Measurements from ENCODE around the gene B4GALT1. TPM values are rescaled to one million over a fixed set of nuclear protein-coding genes. Genes with fewer than 3 reads are reported as not detected.

Gene B4GALT1
- total and polyA plus RNA-seq, 2 donors from 2014 or later, result 33.0 to 163 TPM

DNA sequence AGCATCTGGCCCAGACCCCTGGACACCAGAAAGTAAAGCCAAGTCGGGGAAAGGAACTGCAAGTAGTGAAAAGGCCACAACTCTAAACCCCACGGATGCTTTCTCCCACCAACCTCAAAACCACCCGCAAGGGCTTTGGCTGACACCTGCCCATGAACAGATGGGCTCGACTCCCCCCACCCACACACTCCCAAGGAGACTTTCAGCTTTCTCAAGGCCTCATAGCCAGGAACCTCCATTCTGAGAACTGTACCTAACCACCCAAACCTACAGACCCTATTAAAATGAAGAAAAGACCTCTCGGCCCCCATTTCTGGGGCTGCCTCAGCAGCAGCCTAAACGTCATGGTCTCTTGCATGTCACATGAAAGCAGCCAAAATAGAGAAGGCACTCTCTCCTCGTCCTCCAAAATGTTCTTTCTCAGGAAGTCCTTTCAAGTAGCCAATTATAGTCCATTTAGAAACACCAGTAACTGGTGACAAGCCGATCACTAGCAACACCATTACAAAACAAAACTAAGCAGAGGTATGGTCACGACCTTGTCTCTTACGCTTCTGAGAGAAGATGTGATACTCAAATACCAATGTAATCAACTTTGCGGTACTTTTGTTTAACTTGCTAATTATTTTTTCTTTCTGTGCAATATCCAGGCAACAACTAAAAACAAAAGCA is 2.9 kb downstream of the B4GALT1 start:
- H3K4me1 ChIP-seq (ENCODE audit: control insufficient read depth in 2 of 3, insufficient read depth in 2 of 3, low read depth in 1 of 3, low read length in 3 of 3), result peaks cover 12 to 62% (median 60%) of the 10 kb centered on the region in 3 donors
- peak overlapping the region; percentile 91 to 99 for H3K27ac ChIP-seq (ENCODE audit: low read depth in 2 of 2, low read length in 2 of 2)
- H3K36me3 ChIP-seq (ENCODE audit: control insufficient read depth in 2 of 3, insufficient read depth in 3 of 3, low read length in 3 of 3), result no peaks in the 10 kb centered on the region
- H3K4me3 ChIP-seq (ENCODE audit: low read length in 3 of 3), result peak overlapping the region; percentile 16 to 96 (median 70)
- no peaks in the 10 kb centered on the region for H3K9me3 ChIP-seq (ENCODE audit: control insufficient read depth in 2 of 3, insufficient read depth in 1 of 3, low read length in 3 of 3)
- no peak for TF ChIP-seq CTCF (IDR thresholded peaks at IDR 0.05; ENCODE audit: borderline replicate concordance, extremely low read depth, insufficient read depth)
- no peaks in the 10 kb centered on the region for H3K27me3 ChIP-seq (ENCODE audit: control insufficient read depth, insufficient read depth, low read length)
- DNase-seq (no peak), FAIRE-seq (no peak)
- intact Hi-C loops (cut with DNase I), result no loop called here
- peak overlapping the region in 2 of 3 donors; percentile 30 to 49 for H3K9ac ChIP-seq (ENCODE audit: low read length in 3 of 3)

DNA sequence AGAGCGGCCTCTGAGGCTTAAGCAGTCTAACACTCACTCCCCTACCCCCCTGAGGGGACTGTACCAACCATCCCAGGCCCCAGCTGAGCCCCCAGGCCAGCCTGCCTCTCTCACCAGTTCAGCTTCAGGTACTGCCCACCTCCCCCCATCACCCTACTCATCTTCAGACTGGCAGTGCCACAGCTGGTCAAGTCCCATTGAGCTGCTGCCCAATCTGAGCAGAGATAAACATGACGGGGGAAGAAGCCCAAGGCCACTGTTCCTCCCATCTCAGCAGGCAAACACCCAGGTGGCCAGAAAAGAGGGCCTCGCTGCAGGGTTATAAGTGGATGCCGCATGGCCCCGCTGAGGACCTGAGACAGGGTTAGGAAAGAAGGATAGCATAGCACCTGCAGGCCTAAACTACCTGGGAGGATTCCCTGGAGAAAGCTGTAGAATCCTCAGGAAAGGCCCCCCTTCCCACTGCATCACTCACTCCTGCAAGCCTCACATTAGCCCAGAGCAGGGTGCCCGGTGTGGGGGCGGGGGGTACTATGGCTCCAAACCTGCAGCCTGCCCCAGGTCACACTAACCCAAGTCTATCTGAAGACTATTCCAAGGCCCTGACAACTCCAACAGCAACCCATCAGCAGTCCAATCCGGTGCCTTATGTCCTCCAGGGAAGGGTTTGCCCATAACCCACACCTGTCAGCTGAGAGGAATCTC is 3.6 kb downstream of the B4GALT1 start:
- Histone ChIP-seq H3K27me3 (ENCODE audit: control insufficient read depth, insufficient read depth, low read length) (no peaks in the 10 kb centered on the region), H3K4me3 (ENCODE audit: low read length in 3 of 3) (peak overlapping the region in 2 of 3 donors; percentile 70 to 96), H3K36me3 (ENCODE audit: control insufficient read depth in 2 of 3, insufficient read depth in 3 of 3, low read length in 3 of 3) (no peaks in the 10 kb centered on the region), H3K9ac (ENCODE audit: low read length in 3 of 3) (peak overlapping the region in 2 of 3 donors; percentile 39 to 57), H3K9me3 (ENCODE audit: control insufficient read depth in 2 of 3, insufficient read depth in 1 of 3, low read length in 3 of 3) (no peaks in the 10 kb centered on the region), H3K27ac (ENCODE audit: low read depth in 2 of 2, low read length in 2 of 2) (peak overlapping the region; percentile 91 to 99), H3K4me1 (ENCODE audit: control insufficient read depth in 2 of 3, insufficient read depth in 2 of 3, low read depth in 1 of 3, low read length in 3 of 3) (peaks cover 13 to 67% (median 62%) of the 10 kb centered on the region in 3 donors)
- DNase-seq (no peak), FAIRE-seq (no peak)
- intact Hi-C loops (cut with DNase I), result no loop called here
- TF ChIP-seq CTCF (IDR thresholded peaks at IDR 0.05; ENCODE audit: borderline replicate concordance, extremely low read depth, insufficient read depth), result no peak

GRCh38 chr9:33162721-33163311 is 4.3 kb downstream of the B4GALT1 start:
- H3K4me3 ChIP-seq (ENCODE audit: low read length in 3 of 3), result peak overlapping the region in 2 of 3 donors; percentile 26 to 70
- DNase-seq (no peak), FAIRE-seq (no peak)
- H3K9me3 ChIP-seq (ENCODE audit: control insufficient read depth in 2 of 3, insufficient read depth in 1 of 3, low read length in 3 of 3), result no peaks in the 10 kb centered on the region
- H3K27ac ChIP-seq (ENCODE audit: low read depth in 2 of 2, low read length in 2 of 2), result peak overlapping the region; percentile 91 to 99
- H3K36me3 ChIP-seq (ENCODE audit: control insufficient read depth in 2 of 3, insufficient read depth in 3 of 3, low read length in 3 of 3), result no peaks in the 10 kb centered on the region
- H3K27me3 ChIP-seq (ENCODE audit: control insufficient read depth, insufficient read depth, low read length), result no peaks in the 10 kb centered on the region
- no peak for TF ChIP-seq CTCF (IDR thresholded peaks at IDR 0.05; ENCODE audit: borderline replicate concordance, extremely low read depth, insufficient read depth)
- peak overlapping the region in 1 of 3 donors; percentile 57 for H3K9ac ChIP-seq (ENCODE audit: low read length in 3 of 3)
- intact Hi-C loops (cut with DNase I), result no loop called here
- peaks cover 12 to 68% (median 64%) of the 10 kb centered on the region in 3 donors for H3K4me1 ChIP-seq (ENCODE audit: control insufficient read depth in 2 of 3, insufficient read depth in 2 of 3, low read depth in 1 of 3, low read length in 3 of 3)
